ENCODE results near the gene SERTAD3.
A peak's percentile ranks its signal among the peaks of the same experiment; 100 is the strongest.
"Not testable (repeated sequence)": the region's sequence is repeated elsewhere in the genome, so short reads cannot be mapped to it uniquely, and the experiment has no call there.

Gene SERTAD3, protein sequence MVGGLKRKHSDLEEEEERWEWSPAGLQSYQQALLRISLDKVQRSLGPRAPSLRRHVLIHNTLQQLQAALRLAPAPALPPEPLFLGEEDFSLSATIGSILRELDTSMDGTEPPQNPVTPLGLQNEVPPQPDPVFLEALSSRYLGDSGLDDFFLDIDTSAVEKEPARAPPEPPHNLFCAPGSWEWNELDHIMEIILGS

DNA sequence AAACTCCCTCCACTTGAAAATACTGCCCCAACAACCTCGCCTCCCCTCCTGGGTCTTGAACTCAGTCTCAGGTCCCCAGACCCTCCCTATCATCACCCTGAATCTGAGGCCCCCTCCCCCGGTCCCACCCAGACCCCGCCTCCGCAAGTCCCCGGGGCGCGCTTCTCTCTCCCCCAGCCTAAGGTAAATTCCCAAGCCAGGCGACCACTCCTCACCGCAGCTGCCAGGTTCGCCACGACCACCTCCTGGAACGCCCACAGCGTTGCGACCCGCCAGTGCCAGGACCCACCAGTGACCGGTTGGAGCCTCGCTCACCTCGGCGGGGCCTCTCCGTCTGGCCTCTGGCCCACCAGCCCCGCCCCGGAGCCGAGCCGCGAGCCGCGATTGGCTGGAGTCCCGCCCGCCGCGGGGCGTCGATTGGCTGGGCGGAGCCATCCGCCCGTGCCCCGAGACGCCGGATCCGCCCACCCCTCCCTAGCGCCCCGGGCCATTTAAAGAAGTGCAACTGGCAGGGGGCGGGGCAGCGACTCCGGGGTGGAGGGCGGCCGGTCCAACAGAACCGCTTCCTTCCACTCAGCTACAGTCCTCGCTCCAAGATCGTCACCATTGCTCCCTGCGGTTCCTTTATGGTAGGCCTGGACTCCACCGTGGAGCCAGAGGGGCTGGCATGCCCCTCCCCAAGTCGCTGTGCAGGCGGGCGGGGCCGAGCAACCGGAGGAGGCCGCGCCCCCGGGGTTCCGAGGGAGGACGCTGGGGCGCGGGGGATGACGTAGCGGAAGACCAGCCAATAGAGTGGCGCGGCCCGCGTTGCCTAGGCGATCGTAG, at the start of gene SERTAD3:
Gene SERTAD3, minus strand, starts transcription at position 336 of the 825 bp plus-strand sequence. CDS start 2,255 bp downstream, outside the sequence.
- DNase-seq (ENCODE audit: low read depth): peak; percentile 94

DNA sequence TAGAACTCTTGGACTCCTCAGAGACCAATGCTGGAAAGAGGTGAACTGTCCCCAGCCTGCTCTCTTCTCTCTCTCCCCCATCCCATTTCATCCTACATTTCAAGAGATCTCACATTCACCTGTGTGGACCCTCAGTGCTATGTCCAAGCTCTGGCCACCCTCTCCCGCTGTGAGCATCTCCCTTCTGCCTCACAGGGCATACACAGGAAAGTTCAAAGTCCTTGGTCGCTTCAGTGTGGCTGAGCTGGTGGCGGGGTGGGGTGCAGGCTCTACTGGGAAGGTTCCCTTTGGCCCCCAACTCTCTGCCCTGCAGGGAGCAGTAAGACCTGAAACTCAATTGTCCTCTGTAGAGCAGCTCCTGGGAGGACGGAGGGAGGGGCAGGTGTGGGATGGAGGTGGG, 49.6 kb upstream of the SERTAD3 start:
- DNase-seq (ENCODE audit: low read depth): no peak

DNA sequence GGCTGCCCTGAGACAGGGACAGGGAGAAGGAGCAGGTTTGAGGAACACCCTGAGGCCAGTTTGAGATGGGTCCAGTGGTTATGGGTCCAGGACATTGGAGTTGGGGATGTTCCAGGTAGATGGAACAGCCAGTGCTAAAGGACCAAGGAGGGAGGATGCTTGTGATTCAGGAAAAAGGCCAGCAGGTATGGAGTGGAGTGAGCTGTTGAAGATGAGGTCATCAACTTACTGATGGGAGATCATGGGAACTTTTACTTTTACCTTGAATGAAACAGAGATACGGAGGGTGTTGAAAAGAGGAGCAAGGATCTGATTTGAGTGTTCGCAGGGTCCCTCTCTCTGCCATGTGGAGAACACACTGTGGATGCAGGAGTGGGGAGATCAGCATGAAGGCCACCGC, 48.1 kb upstream of the SERTAD3 start:
- DNase-seq (ENCODE audit: low read depth): no peak

DNA sequence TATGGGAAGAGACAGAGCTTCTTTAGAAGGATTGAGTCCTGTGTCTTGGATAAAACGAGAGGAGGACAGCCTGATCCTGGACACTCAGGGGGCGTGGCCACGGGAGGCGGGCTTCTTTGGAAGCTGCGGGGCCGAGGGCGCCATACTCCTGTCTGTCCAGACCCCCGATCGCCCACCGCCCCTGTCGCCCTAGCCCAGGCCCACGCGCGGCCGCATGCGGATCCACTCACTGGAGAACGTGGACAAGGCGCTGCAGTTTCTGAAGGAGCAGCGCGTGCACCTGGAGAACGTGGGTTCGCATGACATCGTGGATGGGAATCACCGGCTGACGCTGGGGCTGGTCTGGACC, 45.7 kb upstream of the SERTAD3 start:
- no peak for DNase-seq (ENCODE audit: low read depth)

DNA sequence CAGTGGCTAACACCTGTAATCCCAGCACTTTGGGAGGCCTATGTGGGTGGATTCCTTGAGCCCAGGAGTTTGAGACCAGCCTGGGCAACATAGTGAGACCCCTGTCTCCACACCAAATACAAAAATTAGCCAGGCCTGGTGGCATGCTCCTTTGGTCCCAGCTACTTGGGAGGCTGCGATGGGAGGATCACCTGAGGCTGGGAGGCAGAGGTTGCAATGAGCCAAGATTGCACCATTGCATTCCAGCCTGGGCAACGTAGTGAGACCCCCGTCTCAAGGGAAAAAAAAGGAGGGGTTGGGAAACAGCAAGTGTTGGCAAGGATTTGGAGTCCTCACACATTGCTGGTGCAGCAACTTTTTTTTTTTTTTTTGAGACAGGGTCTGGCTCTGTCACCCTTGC, 41.9 kb upstream of the SERTAD3 start:
- no peak for DNase-seq (ENCODE audit: low read depth)

DNA sequence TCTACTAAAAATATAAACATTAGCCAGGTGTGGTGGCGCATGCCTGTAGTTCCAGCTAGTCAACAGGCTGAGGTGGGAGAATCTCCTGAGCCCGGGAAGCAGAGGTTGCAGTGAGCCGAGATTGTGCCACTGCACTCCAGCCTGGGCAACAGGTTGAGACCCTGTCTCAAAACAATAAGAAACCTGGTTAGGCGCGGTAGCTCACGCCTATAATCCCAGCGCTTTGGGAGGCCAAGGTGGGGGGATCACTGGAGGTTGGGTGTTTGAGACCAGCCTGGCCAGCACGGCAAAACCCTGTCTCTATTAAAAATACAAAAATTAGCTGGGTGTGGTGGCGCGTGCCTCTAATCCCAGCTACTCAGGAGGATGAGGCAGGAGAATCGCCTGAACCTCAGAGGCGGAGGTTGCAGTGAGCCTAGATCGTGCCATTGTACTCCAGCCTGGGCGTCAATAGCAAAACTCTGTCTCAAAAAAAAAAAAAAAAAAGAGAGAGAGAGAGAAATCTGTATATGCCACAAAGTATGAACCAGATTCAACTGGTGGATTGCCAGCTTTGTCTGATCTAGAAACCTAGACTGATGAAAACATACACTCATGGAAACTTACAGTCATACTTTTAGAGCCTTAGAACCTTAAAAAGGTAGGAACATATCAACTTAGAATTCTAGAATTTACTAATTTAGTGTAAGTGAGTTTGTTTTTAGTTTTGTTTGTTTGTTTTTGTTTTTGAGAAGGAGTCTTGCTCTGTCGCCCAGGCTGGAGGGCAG, 31.9 kb upstream of the SERTAD3 start:
- not testable (repeated sequence) for DNase-seq (ENCODE audit: low read depth)

DNA sequence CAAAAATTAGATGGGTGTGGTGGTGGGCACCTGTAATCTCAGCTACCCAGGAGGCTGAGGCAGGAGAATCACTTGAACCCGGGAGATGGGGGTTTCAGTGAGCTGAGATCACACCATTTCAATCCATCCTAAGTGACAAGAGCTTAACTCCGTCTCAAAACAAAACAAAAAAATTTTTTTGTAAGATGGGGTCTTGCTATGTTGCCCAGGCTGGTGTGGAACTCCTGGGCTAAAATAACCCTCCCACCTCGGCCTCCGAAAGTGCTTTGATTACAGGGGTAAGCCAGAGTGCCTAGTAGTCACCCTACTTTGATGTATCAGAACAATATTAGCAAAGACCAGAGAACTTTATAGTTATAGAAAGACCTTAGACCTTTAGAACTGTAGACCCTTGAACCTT, 30.6 kb upstream of the SERTAD3 start:
- no peak for DNase-seq (ENCODE audit: low read depth)

DNA sequence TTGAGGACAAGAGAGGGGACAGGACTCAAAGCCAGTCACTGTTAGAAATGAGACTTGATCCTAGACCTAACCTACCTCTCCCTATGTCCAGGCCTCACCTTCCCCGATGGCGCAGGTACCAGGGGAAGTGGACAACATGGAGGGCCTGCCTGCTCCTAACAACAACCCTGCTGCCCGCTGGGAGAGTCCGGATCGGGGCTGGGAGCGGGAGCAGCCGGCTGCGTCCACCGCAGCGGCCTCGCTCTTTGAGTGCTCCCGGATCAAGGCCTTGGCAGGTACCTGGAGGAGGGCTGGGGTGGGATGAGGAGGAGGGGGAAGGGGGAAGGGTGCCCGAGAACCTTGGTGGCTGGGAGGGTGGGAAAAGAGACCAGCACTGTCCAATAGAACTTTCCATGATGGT, 28.4 kb upstream of the SERTAD3 start:
- no peak for DNase-seq (ENCODE audit: low read depth)

DNA sequence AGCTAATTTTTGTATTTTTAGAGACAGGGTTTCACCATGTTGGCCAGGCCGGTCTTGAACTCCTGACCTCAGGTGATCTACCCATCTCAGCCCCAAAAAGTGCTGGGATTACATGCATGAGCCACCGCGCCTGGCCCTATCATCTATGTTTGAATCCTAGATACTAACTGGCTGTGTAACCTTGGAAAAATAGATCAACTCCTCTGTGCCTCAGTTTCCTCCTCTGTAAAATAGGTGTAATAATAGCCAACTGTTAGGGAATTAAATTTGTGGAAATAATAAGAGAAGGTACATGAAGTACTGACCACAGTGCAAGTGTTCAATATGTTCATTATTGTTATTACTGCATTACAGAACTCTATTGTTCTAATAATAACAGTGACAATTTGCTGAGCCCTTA, 27.0 kb upstream of the SERTAD3 start:
- DNase-seq (ENCODE audit: low read depth): no peak

DNA sequence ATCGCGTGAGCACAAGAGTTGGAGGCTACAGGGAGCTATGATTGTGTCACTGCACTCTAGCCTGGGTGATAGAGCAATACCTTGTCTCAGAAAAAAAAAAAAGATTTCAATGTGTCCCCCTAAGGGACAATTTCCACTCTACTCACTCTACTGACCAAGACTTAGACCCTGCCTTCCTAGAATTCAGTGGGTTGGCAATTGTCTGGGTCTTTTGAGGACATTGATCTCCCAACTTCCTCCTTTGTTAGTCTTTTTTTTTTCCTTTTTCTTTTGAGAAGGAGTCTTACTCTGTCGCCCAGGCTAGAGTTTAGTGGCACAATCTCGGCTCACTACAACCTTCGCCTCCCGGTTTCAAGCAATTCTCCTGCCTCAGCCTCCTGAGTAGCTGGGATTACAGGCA, 24.9 kb upstream of the SERTAD3 start:
- DNase-seq (ENCODE audit: low read depth): no peak

DNA sequence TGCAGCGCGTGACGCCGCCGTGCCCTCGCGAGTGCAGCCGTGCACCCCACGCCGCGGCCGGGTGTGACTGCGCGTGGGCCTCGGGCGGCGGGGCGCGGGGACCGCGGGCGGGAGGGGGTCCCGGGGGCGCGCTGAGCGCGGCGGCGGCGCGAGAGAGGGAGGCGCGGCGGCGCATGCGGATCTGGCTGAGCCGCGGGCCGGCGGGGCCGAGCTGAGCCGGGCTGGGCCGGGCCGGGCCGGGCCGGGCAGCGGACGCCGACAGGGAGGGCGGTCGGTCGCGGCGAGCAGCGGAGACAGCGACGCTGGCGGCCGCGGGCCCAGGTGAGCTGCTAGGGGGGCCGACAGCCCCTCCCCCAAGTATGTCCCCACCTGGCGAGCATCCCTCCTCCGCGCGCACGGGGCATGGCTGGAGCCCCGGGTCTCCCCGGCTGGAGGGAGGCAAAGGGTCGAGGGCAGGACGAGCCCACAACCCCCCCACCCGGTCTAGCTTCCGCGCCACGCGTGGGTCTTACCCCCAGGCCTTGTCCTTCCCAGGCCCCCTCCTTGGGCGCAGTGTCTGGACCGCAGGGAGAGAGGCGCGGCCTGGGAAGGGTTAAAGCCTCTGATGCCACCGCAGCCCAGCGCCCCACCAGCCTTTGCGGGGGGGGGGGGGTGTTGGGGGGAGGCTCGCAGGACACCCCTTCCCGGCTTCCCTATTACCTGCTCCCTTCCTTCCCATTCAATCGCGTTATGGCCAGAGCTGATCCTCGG, 23.0 kb upstream of the SERTAD3 start, which contains the start of gene SPTBN4:
Gene SPTBN4, plus strand, starts transcription at position 17 of the 750 bp plus-strand sequence. CDS start 5,621 bp downstream, outside the sequence.
- no peak for DNase-seq (ENCODE audit: low read depth)

DNA sequence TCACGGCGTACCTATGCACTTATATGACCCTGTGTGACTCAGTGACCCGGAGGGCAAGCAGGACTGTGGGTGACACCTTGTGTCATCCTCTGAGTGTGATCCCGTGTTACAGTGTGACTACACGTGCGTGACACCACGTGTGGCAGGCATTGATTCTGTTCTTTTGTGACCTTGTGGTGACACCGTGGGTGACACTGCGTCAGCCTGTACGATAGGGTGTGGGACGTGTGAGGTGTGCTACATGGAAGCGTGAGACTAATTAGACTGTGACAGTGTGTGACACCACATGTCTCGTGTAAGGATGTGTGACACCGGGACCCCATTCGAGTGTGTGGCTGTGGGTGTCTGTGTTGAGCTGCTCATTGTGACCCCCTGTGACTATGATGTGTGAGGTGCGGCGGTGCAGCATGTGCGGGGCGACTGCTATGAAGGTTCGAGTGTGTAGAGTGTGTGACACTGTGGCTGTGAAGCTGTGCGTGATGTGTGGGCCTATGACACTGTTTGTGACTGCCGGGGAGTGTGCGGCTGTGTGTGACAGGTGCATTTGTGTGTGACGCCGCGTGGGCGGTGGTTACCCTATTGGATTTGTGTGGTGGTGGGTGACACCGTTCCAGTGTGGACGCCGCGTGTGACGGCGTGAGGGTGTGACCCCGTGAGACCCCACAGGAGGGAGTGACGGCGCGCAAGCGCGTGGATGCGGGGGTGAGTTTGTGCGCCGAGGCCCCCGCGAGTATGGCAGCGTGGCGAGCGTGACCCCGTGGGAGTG, 22.3 kb upstream of the SERTAD3 start:
- no peak for DNase-seq (ENCODE audit: low read depth)

DNA sequence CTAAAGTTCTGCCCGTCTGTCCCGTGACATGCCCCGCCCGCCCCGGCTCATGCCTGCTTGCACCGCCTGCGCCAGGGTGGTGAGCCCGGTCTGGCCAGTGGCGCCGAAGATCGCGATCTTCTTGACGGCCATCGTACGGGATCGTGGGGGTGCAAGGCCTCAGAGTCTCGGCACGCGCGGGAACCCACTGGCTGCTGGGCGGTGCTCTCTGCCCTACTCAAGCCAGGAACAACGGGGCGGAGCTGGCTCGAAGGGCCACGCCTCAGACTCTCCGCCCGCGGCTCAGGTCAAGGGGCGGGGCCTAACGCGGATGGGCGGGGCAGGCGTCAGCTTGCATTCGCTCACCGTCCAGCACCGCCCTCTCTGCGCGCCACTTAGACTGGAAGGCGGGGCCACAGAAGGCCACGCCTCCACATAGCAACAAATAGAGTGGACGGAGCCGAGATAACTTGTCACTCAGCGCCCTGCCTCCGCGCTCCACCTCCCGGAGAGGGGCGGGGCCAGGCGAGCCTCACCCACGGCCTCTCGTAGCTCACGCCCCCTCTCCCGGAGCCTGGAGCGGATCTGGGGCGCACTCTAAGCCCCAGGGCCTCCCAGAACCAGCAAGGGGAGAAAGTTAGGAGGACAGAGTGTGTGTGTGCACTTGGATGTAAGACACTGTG, 21.6 kb upstream of the SERTAD3 start, which contains the start of gene BLVRB:
Gene BLVRB, minus strand, starts transcription at position 189 of the 662 bp plus-strand sequence. Its CDS starts 57 bp downstream, at position 132.
- DNase-seq (ENCODE audit: low read depth): peak; percentile 99

DNA sequence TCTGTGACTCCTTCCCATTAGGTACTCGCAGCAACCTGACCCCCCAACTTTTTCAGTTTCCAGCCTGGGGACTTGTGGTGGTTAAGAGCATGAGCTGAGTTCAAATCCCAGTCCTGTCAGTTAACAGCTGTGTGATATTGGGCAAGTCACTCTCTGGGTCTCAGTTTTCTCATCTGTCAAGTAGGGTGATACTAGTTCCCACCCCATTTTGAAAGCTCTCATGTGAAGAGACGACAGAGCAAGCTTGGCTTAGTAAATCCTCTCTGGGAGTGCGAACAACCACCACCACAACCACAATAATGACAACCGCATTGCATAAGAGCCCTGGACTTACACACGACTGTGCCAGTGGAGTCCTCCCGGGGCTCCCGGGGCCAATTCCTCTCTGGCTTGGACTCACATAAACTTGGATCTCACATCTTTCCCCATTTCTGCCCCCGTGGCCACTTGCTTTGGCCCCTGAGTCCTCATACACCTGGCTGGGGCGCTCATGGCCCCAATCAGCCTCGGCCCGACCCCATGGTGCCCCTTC, 21.0 kb upstream of the SERTAD3 start:
- DNase-seq (ENCODE audit: low read depth): peak; percentile 79

DNA sequence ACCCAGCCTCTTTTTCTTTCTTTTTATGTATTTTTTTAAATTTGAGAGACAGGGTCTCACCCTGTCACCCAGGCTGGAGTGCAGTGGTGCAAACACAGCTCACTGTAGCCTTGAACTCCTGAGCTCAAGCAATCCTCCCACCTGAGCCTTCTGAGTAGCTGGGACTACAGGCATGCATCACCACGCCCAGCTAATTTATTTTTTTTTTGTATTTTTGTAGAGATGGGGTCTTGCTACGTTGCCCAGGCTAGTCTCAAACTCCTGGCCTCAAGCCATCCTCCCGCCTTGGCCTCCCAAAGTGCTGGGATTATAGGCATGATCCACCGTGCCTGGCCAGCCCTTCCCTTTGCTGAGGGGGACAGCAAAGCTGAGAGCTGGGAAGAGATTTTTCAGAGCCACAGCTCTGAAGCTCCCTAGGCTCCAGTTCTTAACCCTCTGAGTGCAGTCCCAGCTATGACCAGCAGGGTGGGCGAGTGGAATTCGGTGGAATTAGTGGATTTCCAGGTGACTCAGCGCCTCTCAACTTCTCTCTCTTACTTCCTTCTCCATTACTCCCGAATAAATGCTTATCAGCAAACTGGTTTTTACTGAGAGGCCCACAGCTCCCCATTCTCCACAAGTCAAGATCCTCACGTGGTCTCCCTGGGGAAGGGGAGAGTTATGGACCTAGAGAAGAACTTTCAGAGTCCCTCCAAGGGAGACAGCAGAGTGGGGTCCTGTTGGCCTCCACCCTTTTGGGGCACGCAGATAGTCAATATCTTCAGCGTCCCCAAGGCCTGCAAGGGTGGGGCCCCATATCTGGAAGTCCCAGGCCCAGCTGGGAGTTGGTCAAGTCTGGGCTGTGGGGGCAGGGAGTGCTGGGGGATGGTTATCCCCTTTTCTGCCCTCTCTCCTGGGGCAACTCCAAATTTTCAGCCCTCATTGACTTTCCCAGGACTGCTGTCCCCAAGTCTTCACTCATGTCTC, 20.2 kb upstream of the SERTAD3 start:
- DNase-seq (ENCODE audit: low read depth): peak; percentile 88

DNA sequence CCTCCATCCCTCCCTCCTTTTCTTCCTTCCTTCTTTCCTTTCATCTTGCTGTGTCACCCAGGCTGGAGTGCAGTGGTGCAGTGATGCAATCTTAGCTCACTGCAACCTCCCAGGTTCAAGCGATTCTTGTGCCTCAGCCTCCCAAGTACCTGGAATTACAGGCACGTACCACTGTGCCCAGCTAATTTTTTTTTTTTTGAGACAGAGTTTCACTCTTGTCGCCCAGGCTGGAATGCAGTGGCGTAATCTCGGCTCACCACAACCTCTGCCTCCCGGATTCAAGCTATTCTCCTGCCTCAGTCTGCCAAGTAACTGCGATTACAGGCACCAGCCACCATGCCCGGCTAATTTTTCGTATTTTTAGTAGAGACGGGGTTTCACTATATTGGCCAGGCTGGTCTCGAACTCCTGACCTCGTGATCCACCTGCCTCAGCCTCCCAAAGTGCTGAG, 19.5 kb upstream of the SERTAD3 start:
- DNase-seq (ENCODE audit: low read depth): peak; percentile 37

DNA sequence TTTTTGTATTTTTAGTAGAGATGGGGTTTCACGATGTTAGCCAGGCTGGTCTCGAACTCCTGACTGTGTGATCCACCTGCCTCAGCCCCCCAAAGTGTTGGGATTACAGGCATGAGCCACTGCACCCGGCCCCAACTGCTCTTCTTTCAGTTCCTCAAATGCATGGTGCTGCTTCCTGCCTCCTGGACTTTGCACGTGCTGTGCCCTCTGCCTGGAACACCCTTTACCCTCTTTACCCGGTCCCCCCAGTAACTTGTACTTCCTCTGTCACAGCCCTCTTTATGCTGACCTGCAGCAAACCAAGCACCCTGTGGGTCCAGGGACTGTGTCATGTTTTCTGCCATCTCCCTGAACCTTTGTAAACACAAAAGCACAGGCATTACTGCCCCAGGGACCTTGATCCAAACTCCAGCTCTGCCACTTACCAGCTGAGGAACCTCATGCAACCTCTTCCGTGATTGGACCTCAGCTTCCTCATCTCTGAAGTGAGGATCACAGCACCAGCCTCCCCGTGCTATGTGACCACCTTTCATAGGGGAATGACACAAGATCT, 17.6 kb upstream of the SERTAD3 start:
- DNase-seq (ENCODE audit: low read depth): no peak

DNA sequence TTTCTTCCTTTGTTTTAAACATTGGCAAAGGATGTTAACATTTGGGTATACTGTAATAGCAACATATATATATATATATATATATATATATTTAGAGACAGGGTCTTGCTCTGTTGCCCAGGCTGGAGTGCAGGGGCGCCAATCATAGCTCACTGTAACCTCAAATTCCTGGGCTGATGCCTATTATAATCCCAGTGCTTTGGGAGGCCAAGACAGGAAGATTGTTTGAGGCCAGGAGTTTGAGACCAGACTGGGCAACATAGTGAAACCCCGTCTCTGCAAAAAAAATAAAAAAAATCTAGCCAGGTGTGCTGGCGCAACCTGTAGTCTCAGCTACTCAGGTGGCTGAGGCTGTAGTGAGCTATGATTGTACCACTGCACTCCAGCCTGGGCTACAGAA, 16.1 kb upstream of the SERTAD3 start:
- no peak for DNase-seq (ENCODE audit: low read depth)

DNA sequence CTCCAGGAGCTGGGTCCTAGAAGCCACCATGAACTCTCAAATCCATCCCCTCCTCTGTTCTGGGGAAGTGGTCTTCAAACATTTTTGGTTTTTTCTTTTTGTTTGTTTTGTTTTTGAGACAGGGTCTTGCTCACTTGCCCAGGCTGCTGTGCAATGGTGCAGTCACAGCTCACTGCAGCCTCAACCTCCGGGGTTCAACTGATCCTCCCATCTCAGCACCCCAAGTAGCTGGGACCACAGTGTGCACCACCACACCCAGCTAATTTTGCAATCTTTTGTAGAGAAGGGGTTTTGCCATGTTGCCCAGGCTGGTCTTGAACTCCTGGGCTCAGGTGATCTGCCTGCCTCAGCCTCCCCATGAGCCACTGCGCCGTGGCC, 14.5 kb upstream of the SERTAD3 start:
- DNase-seq (ENCODE audit: low read depth): no peak

Measured in EH (cell line).